Measurements from ENCODE around the gene DCAKD.
A peak's percentile ranks its signal among the peaks of the same experiment; 100 is the strongest.

The DCAKD gene

DNA sequence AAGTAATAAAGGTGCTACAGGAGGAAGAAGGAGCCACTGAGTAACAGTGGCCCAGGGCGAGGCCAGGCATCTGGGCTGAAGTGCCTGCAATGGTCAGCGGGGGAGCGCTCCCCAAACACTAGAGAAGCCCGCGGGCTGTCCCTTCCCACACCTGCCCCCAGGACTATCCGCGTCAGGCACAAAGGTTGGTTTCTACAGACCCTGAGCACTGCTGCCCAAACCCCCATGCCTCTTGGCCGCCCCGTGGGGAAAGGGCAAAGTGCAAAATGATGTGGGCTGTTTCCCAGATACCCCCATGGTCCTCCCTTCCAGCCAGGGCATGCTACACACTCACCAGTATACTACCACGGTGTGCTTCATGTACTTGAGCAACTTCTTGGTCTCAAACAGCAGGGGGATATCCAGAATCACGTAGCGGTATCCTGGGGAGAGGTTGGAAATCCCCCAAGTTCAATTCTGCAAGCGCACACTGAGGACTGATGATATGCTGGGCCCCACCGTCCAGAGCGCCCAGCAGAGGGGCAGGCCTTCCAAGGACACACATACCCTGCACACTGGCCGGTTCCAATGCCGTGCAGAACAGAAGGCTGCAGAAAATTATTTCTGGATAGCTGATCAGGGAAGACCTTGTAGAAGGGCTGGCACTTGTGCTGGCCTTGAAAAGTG lies 21.5 kb downstream of the DCAKD start:
- no peak for DNase-seq

DNA sequence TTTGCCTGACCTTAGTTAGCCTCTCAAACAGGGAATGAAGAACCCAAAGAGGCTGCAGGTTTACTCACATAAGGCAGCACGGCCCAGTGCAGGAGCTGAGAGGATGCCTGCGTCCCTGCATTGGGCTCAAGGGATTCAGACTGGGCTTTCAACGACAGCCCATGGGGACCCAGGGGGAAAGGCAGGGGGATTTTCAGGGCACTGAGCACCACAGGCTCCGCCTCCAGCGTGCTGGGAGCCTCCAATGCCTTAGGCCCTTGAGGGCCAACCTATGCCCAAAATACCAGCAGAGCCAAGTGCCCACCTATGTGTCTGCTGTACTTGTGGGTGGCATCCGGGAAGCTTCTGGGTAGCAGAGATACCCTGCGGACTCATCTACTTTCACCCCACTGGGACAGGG lies 22.3 kb downstream of the DCAKD start:
- DNase-seq, result no peak

DNA sequence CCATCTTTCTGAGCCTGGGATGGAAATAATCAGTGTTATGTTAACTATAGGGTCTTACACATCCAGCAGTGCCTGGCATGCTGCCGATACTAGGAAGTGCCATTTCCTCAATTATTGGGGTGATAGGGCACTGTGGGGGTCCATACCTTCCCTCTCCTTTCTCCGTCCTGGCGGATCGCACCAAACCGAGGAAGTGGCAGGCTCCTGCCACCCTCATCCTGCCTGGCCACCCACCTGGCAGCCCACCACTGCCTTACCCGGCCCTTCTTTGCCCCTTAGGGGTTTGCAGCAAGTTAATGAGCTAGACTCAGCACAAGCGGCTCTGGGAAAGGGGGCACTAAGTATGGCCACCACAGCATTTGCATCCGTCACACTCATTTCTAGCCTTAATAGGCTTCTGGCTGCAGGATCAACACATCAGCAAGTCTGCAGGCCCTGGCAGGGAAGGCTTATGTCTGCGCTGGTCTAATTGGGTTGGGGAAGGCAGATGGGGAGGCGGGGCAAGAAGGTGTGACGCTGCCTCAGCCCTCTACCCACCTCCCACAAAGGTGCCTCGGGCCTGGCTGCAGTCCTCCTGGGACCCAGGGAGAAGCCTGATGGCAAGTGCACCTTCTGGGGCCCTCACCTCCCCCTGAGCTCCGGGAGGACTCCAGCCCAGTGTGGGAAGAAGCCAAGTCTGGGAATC lies 28.6 kb downstream of the DCAKD start:
- DNase-seq, result no peak

DNA sequence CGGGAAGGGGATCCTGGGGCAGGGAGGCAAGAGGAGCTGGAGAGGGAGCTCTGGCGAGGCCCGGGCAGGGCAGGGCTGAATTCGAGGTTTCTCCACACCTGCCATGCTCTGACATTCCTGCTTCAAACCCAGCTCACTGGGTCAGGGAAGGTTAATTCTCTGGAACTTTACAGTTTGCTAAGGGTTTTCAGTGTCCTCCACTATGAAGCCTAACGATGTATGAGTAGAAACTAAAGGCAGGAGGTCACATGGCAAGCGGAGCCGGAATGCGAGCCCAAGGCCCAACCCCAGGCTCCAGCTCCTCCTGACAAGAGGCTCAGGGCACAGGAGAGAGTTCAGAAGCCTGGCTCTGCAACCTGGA lies 29.2 kb downstream of the DCAKD start:
- no peak for DNase-seq

DNA sequence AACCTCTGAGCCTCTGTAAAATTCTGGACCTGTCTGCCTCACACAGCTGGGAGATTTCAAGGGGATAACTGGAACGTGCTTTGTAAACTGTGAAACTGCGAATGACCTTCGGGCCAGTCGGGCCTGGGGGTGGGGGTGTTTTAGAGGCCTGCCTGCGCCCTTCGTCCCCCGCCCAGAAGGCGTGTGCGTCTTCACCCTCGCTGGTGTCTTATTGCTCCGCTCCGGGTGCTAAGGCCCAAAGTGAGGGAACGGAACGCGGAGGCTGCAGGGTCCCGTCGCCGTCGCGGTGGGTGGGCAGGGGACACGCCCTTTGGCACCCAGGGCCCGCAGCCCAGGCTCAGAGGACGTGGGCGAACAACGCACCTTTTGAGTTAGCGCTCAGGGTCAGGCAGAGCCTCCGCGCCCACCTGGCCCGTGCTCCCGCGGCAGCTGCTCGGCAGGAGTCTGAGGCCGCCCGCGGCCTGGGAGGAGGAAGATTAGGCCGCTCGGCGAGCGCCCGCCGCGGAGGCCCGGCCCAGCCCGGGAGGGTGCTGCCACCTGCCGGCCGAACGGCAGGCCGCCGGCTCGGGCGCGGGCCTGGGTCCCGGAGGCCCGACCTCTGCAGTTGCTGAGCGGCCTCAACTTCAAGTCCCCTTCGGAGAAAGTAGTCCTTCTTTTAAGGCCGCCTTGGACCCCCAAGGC lies 29.7 kb downstream of the DCAKD start:
- peak; percentile 40 for DNase-seq

DNA sequence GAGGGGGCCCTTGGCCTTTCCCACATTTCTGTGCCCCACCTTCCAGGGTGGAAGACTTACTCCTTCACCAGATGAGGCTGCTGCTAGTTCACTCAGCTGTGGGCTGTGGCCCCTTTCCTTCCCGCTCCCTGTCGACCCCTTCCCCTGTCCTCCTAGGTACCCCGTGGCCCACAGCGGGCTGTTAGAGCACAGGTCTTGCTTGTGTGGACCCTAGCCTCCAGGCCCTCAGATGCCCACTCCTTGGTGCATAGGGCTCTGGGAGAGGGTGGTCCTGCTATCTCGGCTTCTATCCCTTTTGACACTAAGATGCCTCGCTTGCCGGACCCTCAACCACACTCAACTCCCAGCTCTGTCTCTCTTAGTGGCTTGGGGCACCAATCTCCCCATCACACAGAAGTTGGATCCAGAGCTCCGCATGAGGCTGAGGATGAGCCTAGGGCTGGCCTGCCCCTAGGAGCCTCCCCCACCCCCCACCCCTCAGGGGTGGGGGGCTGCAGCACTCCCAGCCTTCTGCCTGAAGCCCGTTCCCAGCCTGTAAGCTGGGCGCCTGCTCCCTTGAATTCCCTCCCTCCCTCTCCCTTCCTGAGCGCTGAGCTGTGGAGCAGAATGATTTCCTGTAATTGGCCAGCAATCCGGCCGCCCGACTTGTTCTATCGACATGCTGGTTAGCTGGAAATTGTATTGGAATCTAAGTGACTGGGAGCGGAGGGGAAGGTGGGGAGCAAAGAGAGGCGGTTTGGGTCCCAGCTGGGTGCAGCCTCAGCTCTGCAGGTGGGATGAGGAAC lies 30.9 kb downstream of the DCAKD start:
- DNase-seq, result no peak

DNA sequence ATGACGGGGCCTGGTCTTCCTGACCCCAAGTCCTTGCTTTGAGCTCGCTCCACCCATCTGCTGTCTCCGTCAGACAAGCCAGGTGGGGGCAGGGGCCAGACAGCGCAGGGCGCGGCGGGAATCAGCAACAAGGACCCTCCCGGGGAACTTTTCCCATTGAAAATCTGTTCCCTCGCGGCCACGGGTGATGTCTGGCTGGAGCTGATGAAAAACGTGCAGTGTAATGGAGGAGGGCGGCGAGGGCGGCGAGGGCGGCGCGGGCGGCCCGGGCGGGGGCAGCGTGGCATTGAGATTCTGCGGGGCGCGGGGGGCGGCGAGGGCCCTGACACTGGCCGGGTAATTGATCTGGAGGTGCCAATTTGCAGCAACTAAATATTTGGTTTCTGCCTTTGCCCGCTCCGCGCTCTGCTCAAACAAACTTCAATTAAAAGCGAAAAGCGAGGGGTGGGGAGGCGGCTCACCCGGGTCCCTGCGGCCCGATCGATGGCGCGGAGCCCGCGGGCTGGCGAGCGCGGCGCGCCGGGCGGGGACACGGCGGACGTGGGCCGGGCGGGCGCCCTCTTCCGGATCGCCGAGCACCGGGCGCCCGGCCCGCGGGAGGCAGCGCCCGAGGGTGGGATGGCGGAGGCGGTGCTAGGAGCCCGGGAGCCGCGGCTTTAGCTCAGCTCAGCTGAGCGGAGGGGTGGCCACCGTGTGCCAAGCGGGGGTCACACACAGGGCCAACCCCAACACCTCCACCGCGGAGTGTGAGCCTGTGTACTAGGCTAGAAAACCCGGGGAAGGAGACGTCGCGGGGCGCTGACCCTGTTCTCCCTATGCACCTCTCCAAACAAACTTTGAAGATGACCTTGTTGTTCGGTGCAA lies 32.4 kb downstream of the DCAKD start:
- DNase-seq, result peak; percentile 20

DNA sequence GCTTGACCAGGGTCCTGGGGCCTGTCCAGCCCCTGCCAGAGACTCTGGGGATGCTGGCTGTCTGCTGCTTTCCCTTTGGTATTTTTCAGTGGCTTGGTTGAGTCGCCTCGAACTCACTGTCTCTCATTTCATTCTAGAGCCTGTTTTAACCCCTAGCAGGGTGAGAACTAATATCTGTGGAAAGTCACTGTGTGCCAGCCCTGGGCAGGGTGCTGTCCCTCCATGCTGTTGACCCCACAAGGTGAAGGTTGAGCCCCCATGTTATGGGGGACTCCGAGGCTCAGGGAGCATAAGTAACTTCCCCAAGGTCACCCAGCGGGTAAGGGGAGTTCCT lies 33.0 kb downstream of the DCAKD start:
- no peak for DNase-seq

DNA sequence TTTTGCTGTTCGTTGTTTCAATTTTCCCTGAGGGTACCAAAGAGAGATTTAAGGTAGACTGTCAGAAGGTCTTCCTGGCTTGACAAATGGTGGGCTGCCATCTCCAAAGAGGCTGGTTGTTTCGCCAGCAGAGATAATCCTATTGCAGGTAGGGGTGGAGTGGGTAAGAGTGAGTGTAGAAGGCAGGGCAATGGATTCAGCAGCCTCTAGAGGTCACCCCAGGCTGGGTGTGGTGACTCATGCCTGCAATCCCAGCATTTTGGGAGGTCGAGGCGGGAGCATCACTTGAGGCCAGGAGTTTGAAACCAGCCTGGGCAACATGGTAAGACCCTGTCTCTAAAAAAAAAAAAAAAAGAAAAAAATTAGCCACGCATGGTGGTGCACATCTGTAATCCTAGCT lies 34.6 kb downstream of the DCAKD start:
- no peak for DNase-seq

DNA sequence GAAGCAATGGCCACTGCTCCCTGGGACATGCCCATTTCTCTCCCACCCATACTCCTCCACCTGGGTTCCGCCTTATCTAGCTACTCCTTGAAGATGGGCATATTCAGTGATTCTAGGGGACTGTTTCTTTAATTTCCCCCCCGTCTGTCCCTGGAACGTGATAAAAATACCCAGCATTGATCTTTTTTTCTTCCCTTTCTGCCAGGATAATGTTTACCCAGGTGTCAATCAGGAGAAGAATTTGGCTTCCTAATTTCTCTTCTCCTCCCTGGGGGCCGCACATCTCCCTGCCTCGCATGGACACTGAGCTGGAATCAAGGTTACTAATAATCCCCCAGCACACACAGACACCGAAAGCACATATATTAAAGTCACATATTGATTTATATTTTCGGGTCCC lies 35.2 kb downstream of the DCAKD start:
- no peak for DNase-seq

DNA sequence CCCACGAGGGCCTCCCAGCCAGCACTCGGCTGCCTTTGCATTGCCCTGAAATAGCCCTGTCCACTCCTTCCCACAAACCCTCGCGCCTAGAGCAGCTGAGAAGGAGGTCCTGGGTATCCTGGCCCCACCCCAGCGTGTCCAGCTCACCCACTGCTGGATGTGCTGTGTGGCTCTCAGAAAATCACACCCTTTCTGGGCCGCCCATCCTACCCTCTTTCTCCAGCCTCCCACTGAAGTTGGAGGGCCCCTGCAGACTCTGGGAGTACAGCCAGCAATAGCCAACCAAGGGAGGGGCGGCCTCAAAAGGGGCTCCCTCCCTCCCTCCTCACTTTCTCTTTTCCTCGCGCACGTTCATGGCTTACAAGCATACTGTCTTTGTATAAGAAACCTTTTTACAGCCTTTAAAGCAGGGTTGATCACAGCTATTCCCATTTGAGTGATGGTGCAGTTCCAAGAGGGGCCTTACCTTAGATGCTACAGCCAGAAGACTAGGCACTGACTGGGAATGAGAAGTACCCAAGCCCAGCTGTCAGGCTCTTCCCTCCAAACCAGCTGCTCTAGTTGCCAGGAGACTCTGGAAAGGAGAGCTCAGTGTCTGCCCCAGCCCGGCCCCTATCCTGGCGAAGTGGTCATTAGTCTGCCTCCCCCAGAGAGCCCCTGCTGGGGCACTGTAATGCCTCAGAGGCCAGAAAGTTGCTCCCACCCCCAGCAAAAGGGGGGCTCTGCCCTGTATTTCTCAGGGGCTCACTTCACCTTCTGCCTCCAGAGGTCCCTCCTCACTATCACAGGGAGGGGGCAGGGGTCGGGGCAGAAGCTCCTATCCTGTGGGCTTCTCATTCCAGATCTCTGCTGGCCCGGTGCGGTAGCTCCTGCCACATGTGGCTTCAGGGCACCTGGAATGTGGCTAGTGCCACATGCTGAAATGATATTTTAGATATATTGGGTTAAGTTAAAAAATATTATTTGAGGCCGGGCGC lies 38.1 kb downstream of the DCAKD start:
- no peak for DNase-seq

DNA sequence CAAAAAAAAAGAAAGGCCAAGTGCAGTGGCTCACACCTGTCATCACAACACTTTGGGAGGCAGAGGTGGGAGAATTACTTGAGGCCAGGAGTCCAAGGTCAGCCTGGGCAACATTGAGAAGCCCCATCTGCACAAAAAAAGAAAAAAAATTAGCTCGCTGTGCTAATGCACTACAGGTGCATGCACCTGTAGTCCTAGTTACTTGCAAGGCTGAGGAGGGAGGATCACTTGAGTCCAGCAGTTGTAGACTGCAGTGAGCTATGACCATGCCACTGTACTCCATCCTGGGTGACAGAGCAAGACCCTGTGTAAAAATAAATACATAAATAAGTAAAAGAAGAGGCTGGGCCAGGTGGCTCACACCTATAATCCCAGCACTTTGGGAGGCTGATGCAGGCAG lies 39.7 kb downstream of the DCAKD start:
- DNase-seq, result no peak

DNA sequence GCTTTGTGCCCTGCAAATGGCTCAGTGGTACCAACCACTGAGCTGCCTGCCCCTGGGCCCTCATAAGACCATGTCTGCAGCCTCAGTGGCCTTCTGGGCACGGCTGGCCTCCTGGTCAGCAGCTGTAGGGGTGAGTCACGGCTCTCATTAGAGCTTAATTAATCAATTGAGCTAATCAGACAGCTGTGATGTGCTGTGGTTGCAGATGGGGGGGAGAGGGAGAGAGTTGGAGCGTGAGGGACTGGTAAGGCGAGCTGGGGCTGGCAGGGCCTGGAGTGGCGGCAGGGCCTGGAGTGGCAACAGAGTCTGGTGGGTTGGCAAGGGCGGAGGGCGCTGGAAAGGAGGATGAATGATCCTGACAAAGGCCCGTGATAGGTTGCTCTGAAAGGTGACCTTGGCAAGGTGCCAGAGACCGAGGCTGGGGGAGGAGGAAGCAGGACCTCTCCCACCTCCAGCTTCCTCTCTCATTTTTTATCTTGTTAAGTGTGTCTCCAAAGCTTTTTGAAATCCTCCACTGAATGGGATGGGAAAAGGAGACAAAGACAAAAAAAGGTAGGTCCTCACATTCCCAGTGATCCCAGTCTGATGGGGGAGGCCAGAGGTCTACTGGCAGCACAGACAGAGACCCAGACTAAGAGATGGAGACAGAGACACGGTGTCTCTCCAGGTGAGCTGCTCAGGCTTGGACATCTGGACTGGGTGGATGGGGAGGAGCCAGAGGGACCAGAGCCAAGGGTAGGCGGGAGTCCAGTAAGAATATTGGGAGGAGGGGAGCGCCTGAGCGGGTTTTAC lies 41.6 kb downstream of the DCAKD start:
- DNase-seq, result no peak

DNA sequence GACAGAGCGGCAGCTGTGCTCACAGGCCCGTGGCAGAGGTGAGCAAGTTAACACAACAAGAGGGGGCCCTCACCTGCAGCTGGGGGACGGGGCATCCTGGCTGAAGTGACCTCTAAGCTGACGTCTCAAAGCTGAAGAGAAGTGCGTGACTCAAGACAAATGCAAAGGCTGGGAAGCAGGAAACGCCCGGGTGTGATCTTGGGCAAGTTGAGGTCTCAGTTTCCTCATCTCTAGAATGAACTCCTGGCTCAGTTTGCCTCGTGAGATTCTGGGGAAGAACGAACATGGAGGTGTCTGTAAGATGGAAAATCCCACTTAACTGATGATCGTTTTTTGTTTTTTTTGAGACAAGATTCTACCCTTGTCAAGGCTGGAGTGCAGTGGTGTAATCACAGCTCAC lies 43.2 kb downstream of the DCAKD start:
- no peak for DNase-seq

DNA sequence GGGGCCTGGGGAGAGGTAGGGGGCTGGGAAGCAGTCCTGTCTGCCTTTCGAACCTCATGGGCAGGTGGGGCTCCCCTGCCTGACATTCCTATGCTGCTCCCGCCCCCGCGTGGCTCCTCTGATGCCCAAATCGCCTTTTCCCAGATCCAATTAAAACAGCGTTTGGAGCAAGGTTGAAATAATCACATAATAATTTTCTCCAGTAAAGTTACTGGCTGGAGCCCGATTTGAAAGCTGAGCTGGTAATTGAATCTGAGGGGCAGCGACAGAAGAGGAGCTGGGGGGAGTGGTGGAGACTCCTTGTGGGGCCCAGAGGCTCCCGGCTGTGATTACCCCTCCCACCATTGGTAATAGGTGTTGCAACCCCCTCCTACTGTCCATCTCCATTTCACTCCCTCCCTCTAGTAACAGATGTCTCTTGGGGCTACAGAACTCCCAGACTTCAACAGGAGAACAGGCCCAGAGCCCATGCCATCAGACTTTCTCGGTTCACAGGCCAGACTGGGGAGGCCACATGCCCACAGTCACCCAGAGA lies 44.4 kb downstream of the DCAKD start:
- DNase-seq, result no peak

DNA sequence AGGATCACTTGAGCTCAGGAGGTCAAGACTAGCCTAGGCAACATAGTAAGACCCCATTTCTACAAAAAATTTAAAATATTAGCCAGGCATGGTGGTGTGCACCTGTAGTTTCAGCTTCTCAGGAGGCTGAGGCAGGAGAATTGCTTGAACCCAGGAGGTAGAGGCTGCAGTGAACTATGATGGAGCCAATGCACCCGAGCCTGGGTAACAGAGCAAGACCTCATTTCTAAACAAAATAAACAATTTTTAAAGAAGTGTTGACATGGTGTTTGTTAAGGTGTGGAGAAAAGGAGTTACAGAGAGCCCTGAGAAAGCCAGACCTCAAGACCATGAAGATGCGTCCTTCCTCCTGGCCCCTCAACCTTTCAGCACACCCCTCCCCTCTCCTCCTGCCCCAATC lies 45.7 kb downstream of the DCAKD start:
- no peak for DNase-seq

DNA sequence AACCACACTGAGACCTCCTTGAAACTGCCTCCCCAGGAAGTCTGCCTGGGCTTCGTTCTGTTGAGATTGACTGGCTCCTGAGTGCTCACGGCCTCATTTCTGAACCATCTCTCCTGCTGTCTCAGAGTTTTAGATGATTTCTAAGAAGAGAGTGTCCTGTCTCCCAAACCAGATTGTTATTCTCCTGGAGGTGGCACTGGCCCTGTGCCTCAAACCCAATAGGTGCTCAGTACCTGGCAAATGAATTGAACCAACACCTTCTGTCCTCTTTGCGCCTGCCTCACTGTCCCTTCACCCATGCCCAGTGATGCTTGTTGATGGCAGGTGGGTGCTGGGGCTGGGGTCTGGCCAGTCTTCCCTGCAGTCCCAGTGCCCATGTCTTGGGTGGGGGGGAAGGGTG lies 47.0 kb downstream of the DCAKD start:
- no peak for DNase-seq

DNA sequence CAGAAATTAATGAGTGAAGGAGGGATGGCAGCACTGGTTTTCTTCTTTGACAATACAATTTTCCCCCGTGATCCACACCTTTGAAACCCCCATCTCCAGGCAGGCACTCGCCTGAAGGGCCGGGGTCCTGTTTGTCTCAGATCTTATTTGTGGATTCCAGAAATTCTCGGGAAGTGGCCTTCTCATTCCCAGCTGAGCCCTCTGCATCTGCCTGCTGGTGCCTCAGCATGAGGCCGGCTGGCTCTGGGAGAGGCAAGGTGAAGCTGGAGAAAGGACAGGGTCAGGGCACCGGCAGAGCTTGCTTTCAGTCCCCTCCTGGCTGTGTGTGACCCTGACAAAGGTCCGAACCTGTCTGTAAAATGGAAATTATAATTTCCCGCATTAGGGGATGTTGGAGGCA lies 47.6 kb downstream of the DCAKD start:
- no peak for DNase-seq

DNA sequence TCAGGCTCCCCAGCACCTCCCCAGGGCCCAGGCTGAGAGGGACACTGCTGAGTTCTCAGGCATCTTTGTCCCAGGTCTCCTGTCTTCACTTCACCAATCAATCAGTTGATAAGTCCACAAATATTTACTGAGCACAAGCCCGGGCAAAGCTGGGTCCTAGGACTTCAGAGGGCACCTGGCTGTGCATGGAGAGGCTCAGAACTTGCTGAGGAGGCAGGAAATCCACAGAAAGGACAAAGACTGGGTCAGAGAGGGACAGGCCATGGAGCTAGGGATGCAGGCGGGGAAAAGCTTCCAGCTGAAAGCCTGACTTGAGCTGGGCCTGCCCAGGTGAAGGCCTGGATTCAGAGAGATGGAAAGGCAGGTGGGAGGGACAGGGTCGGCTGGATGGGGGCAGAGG lies 50.1 kb downstream of the DCAKD start:
- no peak for DNase-seq

DNA sequence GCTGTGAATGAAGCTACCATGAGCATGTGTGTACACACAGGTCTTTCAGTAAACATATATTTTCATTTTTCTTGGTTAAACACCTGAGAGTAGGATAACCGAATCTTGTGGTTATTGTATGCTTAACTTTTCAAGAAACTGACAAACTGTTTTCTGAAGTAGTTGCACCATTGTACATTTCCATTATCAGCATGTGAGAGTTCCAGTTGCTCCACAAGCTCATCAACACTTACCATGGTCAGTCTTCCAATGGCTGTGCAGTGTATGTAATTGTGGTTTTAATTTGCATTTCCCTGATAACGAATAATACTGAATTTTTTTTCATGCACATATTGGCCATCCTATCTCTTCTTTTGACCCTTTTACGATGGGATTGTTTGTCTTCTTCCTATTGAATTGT lies 52.0 kb downstream of the DCAKD start:
- DNase-seq, result no peak

DNA sequence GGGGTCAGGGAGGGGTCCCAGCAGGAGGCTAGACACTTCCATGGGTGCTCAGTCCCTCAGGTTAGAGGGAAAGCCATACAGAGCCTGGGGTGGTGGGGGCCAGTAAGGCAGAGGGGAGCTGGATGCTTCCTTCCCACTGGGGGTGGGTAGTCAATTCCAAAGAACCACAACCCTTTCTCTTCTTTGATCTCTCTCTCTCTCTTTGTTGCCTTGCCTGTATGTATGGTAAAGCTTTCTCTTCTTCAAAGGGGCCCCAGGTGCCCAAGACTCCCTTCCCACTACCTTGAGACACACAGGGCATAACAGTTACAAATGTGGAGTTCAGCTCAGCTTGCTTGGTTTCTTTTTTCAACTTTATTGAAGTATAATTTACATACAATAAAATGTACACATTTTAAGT lies 52.8 kb downstream of the DCAKD start:
- no peak for DNase-seq
